GM18951 (cell line): ENCODE data around the gene CBFA2T3.

ENCODE experiments used
- POLR2A ChIP-seq: IDR thresholded peaks from 4 replicates; pipeline ENCODE4 v1.6.1; 2011; ENCODE audit warnings: mild to moderate bottlenecking; ENCODE audit not compliant: insufficient read length, insufficient read depth; ENCODE audit errors: extremely low read depth
- in situ Hi-C: fragments of 300-500 bp; cut with MboI; formaldehyde crosslinking; loops from one replicate; pipeline ENCODE4 v1.12.0; 2022; ENCODE audit warnings: low sequenced_read_pairs, mixed read lengths, inconsistent platforms; ENCODE audit not compliant: unreplicated experiment

Gene CBFA2T3

DNA sequence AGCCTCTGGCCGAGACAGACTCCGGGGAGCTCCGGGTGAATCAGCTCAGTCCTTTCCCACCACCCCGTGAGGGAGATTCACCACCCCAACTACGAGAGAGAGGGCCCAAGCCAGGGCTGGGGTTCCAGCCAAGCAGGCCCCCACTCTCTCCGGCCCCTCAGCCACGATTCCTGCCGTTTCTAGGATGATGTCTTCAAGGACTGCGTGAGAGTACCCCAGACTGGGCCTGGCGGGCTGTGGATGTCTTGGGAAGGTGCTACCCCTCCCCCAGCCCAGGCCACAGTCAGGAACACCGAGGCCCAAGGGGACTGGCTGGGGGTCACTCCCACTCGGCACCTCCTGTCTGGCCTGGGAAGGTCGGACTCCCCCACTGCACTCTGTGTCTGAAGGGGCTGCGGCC is 89.0 kb downstream of the CBFA2T3 start:
- no peak for TF ChIP-seq POLR2A
- in situ Hi-C loops: no loop called here

DNA sequence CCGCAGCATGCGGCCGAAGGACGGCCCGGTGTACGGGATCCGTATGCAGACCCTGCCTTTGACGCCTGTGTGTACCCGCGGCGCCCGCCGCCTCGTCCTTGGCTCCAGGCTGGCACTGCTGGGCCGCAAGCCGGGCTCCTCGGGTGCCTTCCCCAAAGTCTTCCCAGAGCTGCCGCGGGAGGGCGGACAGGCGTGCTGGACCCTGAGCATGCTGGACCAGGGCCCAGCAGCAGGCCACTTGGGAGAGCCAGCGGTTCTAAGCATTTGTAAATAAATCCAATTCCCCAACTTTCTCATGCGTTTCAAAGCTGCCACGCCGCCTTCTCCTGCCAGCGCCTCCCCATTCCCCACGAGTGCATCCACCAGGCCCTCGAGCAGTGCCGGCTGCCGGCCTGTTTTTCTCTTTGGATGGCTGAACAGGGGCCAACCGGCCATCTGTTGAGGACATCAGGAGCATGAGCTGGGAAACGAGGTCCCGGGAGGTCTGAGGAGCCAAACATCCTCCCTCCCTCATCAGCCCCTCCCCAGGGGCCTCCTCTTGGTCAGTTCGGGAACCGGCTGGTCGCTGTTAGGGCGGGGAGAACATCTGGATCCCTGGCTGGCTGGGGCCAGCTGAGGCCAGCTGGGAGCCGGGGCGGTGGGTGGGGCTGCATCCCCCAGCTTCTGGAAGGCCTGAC is 90.0 kb downstream of the CBFA2T3 start:
- in situ Hi-C loops: no loop called here
- TF ChIP-seq POLR2A: no peak

DNA sequence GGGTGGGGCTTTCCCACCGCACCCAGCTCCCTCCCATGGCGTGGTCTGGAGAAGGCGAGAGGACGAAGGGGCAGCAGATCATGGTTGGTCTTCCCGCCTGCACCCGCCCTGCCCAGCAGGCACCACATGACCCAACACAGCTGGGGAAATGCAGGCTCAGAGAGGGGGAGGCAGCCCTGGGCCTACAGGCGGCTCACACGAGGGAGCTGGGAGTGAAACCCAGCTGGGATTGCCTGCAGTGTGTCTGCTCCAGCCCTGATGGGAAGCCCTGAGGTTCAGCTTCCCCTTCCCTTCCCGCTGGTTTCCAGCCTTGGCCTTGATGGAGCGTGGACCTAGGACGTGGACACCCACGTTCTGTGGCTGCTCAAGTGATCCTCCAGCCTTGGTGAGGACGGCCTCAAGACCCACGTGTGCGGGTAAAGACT is 90.6 kb downstream of the CBFA2T3 start:
- in situ Hi-C loops: no loop called here

DNA sequence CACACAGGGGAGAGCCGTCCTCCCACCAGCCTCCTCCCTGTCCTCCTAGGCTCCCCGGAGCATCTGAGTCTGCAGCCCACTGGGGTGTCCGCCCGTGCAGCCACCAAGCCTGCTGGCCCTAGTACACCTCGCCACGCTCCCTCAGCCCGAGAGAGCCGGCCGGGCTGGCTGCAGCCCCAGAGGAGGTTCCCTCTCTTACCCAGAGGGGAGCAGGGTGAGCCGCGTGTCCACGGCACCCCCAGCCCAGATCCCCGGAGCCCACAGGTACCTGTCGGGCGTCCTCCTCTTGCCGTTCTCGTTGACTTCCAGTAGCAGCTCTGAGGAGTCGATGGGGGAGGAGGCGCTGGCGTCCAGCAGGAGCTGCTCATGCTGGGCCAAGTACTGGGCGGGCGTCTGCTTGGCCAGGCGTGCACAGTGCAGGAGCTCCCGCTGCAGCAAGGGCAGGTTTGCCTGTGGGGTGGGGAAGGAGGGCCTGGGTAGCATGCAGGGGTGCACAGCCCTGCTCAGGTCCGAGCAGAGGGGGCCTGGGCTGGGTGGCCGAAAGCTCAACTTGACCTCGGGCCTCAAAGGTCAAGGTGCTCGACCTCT is 91.2 kb downstream of the CBFA2T3 start:
- TF ChIP-seq POLR2A: no peak
- in situ Hi-C loops: no loop called here

More for the DNA sequence above, 90.6 kb downstream of the CBFA2T3 start:
- no peak for TF ChIP-seq POLR2A

DNA sequence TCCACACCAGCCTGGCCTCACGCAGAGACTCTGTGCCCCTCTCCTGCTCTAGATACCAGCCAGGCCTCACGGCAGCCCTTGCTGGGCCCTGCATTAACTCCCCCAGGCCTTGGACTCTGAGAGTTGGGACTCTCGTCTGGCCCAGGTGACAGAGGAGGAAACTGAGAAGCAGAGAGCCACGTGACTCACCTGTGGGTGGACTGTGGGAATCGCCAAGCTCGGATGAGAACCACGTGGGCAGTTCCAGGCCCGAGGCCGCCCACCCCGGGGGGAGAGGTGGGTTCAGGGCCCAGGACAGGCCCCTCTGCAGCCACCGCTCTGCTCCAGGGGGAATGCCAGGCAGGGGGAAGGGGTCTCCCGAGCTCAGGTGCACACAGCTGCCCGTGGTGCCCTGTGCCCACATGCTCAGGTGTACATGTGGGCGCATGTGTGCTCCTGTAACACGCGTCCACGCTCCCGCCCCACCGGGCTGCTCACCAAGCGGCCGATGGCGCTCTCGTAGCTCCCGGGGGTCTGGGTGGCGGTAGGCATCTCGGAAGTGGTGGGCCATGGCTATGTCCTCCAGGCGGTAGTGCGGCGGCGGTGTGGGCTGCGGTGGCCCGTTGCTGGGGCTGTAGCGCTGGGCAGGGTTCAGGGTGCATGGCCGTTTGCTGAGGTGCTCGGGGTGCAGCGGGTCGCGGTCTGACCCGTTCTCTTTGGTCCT is 92.3 kb downstream of the CBFA2T3 start:
- no peak for TF ChIP-seq POLR2A
- in situ Hi-C loops: no loop called here

DNA sequence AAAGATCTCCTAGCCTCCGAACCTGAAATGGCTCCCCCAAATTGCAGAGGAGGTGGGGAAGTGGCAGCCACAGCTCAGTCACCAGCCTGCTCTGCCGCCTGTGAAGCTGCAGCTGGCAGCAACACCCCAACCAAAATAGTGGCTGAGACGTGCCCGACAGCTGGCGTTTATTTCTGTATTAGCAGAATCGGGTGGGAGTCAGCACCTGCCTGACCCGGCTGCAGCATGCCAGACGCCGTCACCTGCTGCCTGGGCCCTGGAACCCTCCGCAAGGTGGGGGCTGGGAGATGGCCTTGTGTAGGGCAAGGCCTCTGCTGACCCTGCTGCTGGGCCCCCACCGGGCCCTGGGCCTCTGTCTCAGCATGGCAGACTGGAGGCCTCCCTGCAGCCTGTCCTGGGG is 93.1 kb downstream of the CBFA2T3 start:
- no peak for TF ChIP-seq POLR2A
- in situ Hi-C loops: no loop called here

DNA sequence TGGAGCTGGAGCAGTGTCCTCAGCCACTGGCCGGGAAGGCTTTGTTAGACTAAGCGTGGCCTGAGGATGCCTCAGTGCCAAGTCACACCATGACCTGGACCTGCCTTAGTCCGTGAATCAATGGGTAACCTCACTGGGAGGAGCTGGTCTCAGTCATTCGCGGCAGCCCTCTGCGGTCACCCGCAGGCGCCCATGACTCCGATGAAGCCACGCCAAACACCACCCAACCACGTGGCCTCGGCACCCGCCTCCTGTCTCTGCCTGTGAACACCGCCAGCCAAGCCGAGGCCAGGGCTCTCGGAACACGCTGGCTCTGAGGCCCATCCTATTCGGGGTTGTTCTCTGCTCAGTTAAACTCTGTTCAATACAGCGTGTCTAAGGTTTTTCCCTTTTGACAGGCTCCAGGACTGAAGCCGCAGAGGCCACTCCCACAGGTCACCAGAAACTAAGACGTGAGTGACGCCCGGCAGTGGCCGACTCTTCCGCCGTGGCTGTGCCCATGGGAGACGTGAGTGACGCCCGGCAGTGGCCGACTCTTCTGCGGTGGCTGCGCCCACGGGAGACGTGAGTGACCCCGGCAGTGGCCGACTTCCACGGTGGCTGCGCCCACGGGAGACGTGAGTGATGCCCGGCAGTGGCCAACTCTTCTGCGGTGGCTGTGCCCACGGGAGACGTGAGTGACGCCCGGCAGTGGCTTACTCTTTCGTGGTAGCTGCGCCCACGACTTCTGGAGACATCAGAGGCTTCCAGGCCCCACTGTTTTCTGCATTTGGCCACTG is 93.7 kb downstream of the CBFA2T3 start:
- in situ Hi-C loops: no loop called here

DNA sequence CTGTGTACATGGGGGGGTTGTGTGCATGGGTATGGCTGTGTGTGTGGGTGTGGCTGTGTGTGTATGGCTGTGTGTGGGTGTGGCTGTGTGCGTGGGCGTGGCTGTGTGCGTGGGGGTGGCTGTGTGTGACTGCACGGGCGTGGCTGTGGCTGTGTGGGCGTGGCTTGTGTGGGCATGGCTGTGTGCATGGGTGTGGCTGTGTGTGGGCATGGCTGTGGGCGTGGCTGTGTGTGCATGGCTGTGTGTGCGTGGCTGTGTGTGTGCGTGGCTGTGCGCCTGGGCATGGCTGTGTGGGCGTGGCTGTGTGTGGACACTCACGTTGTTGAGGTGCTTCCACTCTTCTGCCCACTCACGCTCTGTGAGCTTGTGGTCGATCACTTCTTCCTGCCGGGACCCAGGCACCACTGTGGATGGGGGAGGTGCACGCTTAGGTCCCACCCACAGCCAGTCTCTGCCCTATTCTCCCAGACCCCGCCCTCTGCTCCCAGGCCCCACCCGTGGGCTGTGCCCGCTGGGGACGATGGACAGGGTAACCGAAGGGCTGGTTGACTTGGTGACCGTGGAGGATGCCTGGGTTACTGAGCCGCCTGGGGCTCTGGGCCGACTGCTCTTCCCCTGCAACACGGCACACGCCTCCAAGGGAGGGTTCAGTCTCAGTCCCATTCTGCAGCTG is 94.5 kb downstream of the CBFA2T3 start:
- TF ChIP-seq POLR2A: no peak
- in situ Hi-C loops: no loop called here

More for the DNA sequence above, 93.7 kb downstream of the CBFA2T3 start:
- TF ChIP-seq POLR2A: no peak

DNA sequence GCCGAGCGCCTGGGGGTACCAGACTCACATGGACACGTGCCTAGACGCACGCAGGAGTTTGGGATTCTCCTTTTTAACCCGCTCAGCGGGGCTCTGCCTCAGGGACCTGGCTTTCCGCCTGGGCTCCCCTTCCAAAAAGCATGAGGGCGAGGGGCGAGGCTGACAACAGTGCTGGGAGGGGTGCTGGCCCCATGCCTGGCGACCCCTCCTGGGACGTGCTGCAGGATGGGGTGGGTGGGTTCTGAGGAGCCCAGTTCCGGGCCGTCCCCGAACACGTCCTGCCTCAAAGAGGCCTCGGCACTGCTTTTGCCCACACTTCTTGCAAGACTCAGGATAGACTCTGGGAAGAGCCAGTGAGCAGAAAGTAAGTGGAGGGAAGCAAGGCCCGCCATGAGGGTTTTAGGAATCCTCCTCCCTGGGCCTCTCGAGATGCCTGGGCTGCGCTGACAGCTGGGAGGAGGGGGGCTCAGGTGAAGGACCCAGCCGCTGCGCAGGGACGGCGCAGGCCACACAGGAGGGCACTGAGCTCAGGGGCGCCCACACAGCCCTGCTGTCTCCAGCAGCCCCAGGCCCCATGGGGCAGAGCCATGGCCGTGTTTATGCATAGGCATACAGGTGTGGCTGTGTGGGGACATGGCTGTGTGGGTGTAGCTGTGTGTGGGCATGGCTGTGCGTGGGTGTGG is 95.2 kb downstream of the CBFA2T3 start:
- in situ Hi-C loops: no loop called here
- TF ChIP-seq POLR2A: no peak

DNA sequence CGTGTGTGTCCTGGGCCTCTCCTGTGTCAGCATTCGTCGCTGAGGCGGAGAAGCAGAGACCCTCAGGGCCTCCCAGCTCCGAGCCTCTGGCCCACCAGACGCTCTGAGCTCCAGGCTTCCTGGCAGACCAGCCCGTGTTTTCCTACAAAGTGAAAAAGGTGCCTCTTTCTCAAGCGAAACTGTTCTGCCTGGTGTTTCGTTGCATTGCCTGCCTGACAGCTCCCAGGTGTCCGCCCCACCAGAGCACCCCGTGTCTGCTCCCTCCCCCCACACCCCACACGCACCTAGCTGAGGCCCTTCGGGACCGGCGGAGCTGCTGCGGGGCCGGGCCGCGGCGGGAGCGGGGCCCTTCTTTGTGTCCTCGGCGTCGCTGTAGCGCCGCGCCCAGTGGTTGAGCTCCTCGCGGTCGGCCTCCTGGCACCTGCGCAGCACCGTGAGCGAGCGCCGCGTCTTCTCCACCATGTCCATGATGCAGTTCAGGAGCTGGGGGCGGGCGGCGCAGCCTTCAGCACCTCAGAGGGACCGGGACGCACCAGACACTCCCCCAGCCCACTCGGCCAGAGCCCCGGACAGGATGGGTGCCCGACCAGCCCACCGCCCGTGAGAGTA is 95.9 kb downstream of the CBFA2T3 start:
- in situ Hi-C loops: no loop called here
- TF ChIP-seq POLR2A: no peak

DNA sequence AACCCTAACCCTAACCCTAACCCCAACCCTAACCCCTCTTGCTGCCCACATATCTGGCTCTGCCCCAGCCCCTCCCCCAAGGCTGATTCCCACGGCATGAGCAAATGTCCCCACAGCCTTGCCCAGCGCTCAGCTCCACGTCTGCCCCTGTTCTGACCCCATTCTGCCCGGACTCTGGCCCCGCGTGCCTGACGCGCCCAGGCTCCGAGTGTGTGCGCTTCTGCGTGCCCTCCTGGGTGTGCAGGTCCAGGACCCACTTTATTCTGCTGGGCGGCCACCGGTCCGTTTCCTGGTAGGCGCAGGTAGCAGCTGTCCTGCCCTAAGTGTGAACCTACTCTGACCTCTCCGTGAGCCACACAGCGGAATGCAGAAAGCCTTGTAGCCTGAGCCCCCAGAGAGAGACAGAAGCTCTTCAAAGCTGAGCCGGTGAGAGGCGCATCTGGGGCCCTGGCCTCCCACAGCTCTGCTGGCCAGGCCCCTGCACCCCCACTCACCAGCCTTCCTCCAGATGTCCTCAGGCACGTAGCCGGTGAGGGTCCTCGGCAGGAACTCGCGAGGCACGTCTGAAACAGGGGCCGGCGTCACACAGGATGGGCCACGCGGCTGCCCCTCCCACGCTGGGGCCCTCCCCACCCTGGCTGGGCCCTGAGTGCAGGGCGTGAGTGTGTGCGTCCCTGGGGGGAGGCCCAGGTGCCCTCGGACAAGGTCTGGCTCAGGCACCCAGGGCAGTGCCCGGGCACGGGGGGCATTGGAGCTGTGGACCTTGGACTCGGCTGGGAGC is 96.6 kb downstream of the CBFA2T3 start:
- in situ Hi-C loops: no loop called here
- TF ChIP-seq POLR2A: no peak

DNA sequence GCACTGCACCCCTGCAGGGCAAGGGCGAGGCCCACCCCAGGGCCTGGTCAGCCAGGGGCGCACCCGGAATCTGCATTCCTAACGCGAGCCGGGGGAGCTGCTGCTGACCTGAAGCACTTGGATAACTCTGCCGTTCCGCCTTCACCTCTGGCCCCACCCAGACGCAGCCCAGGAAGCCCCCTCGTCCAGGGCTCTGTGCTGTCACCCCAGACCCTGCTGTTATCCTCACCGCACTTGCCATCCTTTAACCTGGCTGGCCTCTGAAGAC is 97.3 kb downstream of the CBFA2T3 start:
- TF ChIP-seq POLR2A: no peak
- in situ Hi-C loops: no loop called here
